ENCODE data around the gene FBXW8. TPM values are rescaled to one million over a fixed set of nuclear protein-coding genes. Genes with fewer than 3 reads are reported as not detected.

Gene FBXW8
- total RNA-seq, 4 donors from 2014 or later, result 9.1 to 19.0 (median 13.5) TPM

GRCh38 chr12:116929885-116930284 is 19.1 kb downstream of the FBXW8 start:
- Histone ChIP-seq H3K27me3 (no peaks in the 10 kb centered on the region), H3K36me3 (peaks cover 17% of the 10 kb centered on the region), H3K9me3 (no peaks in the 10 kb centered on the region), H3K4me1 (peaks cover 19% of the 10 kb centered on the region), H3K27ac (no peak overlapping the region), H3K4me3 (no peak overlapping the region)
- DNase-seq (ENCODE audit: low spot score in 2 of 2), result no peak
- TF ChIP-seq POLR2A (IDR thresholded peaks at IDR 0.05), result no peak
- TF ChIP-seq EP300 (IDR thresholded peaks at IDR 0.05), result no peak
- no peak for TF ChIP-seq POLR2AphosphoS5 (IDR thresholded peaks at IDR 0.05)
- TF ChIP-seq, protein P1, sequence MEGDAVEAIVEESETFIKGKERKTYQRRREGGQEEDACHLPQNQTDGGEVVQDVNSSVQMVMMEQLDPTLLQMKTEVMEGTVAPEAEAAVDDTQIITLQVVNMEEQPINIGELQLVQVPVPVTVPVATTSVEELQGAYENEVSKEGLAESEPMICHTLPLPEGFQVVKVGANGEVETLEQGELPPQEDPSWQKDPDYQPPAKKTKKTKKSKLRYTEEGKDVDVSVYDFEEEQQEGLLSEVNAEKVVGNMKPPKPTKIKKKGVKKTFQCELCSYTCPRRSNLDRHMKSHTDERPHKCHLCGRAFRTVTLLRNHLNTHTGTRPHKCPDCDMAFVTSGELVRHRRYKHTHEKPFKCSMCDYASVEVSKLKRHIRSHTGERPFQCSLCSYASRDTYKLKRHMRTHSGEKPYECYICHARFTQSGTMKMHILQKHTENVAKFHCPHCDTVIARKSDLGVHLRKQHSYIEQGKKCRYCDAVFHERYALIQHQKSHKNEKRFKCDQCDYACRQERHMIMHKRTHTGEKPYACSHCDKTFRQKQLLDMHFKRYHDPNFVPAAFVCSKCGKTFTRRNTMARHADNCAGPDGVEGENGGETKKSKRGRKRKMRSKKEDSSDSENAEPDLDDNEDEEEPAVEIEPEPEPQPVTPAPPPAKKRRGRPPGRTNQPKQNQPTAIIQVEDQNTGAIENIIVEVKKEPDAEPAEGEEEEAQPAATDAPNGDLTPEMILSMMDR (IDR thresholded peaks at IDR 0.05), result no peak

DNA sequence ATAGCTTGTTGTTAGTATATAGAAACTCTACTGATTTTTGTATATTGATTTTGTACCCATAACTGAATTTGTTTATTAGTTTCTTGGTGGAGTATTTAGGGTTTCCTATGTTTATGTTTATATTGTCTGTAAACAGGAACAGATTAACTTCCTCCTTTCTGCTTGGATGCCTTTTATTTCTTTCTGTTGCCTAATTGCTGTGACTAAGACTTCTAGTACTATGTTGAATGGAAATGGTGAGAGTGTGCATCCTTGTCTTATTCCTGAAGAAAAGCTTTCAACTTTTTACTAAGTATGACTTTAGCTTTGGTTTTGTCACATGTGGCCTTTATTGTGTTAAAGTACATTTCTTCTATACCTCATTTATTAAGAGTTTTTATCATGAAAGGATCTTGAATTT is 20.9 kb downstream of the FBXW8 start:
- DNase-seq (ENCODE audit: low spot score in 2 of 2), result no peak
- peaks cover 17% of the 10 kb centered on the region for H3K36me3 ChIP-seq
- TF ChIP-seq, protein P1 (IDR thresholded peaks at IDR 0.05), result no peak
- TF ChIP-seq POLR2A (IDR thresholded peaks at IDR 0.05) (no peak), POLR2AphosphoS5 (IDR thresholded peaks at IDR 0.05) (no peak), EP300 (IDR thresholded peaks at IDR 0.05) (no peak)
- peaks cover 27% of the 10 kb centered on the region for H3K4me1 ChIP-seq
- no peak overlapping the region for H3K4me3 ChIP-seq
- H3K27ac ChIP-seq, result no peak overlapping the region
- H3K27me3 ChIP-seq, result no peaks in the 10 kb centered on the region
- no peaks in the 10 kb centered on the region for H3K9me3 ChIP-seq

DNA sequence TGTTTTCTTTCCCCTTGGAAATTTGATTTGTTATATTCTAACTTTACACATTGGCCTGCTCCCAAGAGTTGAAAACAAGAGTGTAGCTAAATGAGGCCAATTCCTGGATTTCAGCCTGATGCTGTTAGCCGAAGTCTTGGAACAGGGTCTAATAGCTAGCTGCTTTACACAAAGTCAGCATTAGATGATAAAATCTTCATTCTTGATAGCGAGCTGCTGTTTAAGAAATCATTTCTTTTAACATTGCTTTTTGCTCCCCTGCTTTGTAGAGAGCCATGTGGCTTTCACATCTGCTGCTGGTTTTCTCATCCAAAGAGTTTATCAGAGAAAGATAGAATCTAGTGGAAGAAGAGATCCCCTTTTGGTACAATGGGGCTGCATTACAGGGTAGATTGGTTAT is 22.3 kb downstream of the FBXW8 start:
- H3K4me1 ChIP-seq, result peaks cover 24% of the 10 kb centered on the region
- H3K27me3 ChIP-seq, result no peaks in the 10 kb centered on the region
- H3K4me3 ChIP-seq, result no peak overlapping the region
- DNase-seq (ENCODE audit: low spot score in 2 of 2), result no peak
- 26% methylated on average over 2 of the region's 2 CpGs for WGBS
- no peak overlapping the region for H3K27ac ChIP-seq
- H3K9me3 ChIP-seq, result no peaks in the 10 kb centered on the region
- H3K36me3 ChIP-seq, result peaks cover 13% of the 10 kb centered on the region
- TF ChIP-seq POLR2A (IDR thresholded peaks at IDR 0.05) (no peak), EP300 (IDR thresholded peaks at IDR 0.05) (no peak), POLR2AphosphoS5 (IDR thresholded peaks at IDR 0.05) (no peak)
- TF ChIP-seq, protein P1 (IDR thresholded peaks at IDR 0.05), result no peak

GRCh38 chr12:116933512-116934246 is 22.9 kb downstream of the FBXW8 start:
- Histone ChIP-seq H3K9me3 (no peaks in the 10 kb centered on the region), H3K27ac (no peak overlapping the region), H3K27me3 (no peaks in the 10 kb centered on the region), H3K4me1 (peaks cover 24% of the 10 kb centered on the region), H3K36me3 (peaks cover 8% of the 10 kb centered on the region), H3K4me3 (no peak overlapping the region)
- TF ChIP-seq EP300 (IDR thresholded peaks at IDR 0.05), result no peak
- WGBS, result 57% methylated on average over 3 of the region's 3 CpGs
- DNase-seq (ENCODE audit: low spot score in 2 of 2), result no peak

DNA sequence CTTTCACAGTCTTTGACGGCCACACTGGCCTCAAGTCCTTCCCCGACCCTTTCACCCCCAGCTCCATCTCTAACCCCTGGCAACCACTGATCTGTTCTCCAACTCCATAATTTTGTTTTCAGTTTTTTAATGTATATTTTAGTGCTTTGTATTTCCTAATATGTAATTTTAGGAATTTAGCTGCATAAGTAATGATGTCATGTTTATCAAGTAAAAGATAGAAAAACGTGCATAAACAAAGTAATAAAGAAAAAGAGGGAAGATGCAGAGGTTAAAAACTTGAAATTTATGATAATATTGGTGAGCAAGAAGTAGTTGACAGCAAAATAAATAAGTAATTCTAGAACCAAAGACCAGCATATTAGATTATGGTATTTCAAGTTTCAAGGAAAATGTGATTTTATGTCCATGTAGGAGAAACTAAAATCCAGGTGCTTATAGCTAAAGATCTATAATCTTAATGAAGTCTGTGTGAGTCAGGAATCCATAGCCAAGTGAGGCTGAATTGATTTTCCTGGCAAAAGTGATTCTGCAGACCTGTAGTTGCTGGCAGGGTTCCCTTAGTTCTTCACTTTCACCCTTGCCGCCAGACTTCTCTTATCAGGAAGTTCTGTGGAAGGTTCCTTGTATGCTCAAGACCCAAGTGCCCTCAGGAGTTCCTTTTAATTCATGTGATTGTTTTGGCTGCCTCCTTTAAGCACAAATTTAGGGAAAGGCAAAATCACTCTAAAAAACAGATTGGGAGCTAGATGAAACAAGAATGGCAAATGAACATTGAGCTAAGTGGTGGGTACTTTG is 24.4 kb downstream of the FBXW8 start:
- WGBS, result 69% methylated on average over 4 of the region's 4 CpGs
- H3K4me3 ChIP-seq, result no peak overlapping the region
- no peak for TF ChIP-seq POLR2A (IDR thresholded peaks at IDR 0.05)
- no peak for TF ChIP-seq EP300 (IDR thresholded peaks at IDR 0.05)
- no peak for TF ChIP-seq POLR2AphosphoS5 (IDR thresholded peaks at IDR 0.05)
- TF ChIP-seq, protein P1 (IDR thresholded peaks at IDR 0.05), result no peak
- H3K27ac ChIP-seq, result no peak overlapping the region
- H3K4me1 ChIP-seq, result peaks cover 24% of the 10 kb centered on the region
- no peaks in the 10 kb centered on the region for H3K9me3 ChIP-seq
- no peaks in the 10 kb centered on the region for H3K27me3 ChIP-seq
- H3K36me3 ChIP-seq, result peaks cover 3% of the 10 kb centered on the region
- DNase-seq (ENCODE audit: low spot score in 2 of 2), result no peak
